IPS-NIHi11 (cell line): ENCODE measurements around the gene SPTBN2.
"Not testable (repeated sequence)": the region's sequence is repeated elsewhere in the genome, so short reads cannot be mapped to it uniquely, and the experiment has no call there.

ENCODE experiments used
- DNase-seq: peaks from one replicate; pipeline ENCODE4 v3.0.0; 2012; ENCODE audit warnings: mixed read lengths, low spot score

Gene SPTBN2

GRCh38 chr11:66684635-66685034 lies 44.4 kb downstream of the SPTBN2 start:
- no peak for DNase-seq

GRCh38 chr11:66683877-66684276 lies 45.1 kb downstream of the SPTBN2 start:
- no peak for DNase-seq

GRCh38 chr11:66680966-66681645 lies 47.9 kb downstream of the SPTBN2 start:
- DNase-seq: no peak

- DNase-seq: peak; percentile 95
These were observed 51.2 kb downstream of the SPTBN2 start, which contains the start of gene RBM4B for GRCh38 chr11:66677599-66678375. Gene RBM4B, minus strand, starts transcription at chr11:66677887. Its CDS starts 808 bp downstream, at chr11:66677079.

GRCh38 chr11:66676931-66677598 lies 52.0 kb downstream of the SPTBN2 start:
- DNase-seq: no peak

- no peak for DNase-seq
These were observed 52.6 kb downstream of the SPTBN2 start for GRCh38 chr11:66676282-66676919.

GRCh38 chr11:66674964-66675602 lies 53.9 kb downstream of the SPTBN2 start:
- DNase-seq: no peak

- DNase-seq: no peak
These were observed 58.2 kb downstream of the SPTBN2 start for GRCh38 chr11:66670816-66671215.

- no peak for DNase-seq
These were observed 63.6 kb downstream of the SPTBN2 start for GRCh38 chr11:66665369-66665768.

GRCh38 chr11:66663741-66664296 lies 65.2 kb downstream of the SPTBN2 start:
- DNase-seq: no peak

- no peak for DNase-seq
These were observed 69.3 kb downstream of the SPTBN2 start for GRCh38 chr11:66659763-66660162.

- DNase-seq: no peak
These were observed 75.9 kb downstream of the SPTBN2 start for GRCh38 chr11:66653123-66653522.

- DNase-seq: no peak
These were observed 76.4 kb downstream of the SPTBN2 start for GRCh38 chr11:66652651-66653050.

- DNase-seq: no peak
These were observed 78.0 kb downstream of the SPTBN2 start for GRCh38 chr11:66651016-66651415.

- DNase-seq: no peak
These were observed 79.1 kb downstream of the SPTBN2 start for GRCh38 chr11:66649903-66650302.

- no peak for DNase-seq
These were observed 82.2 kb downstream of the SPTBN2 start for GRCh38 chr11:66646828-66647227.

GRCh38 chr11:66643745-66644437 lies 85.1 kb downstream of the SPTBN2 start:
- no peak for DNase-seq

GRCh38 chr11:66641834-66642233 lies 87.2 kb downstream of the SPTBN2 start:
- DNase-seq: no peak

GRCh38 chr11:66639814-66640340 lies 89.1 kb downstream of the SPTBN2 start:
- not testable (repeated sequence) for DNase-seq

- no peak for DNase-seq
These were observed 89.8 kb downstream of the SPTBN2 start for GRCh38 chr11:66639066-66639813.
